Testis (tissue), 2 donors: Measurements from ENCODE around the gene NIF3L1.

Source experiments
- POLR2A ChIP-seq: fragments of 450-650 bp; IDR thresholded peaks from one replicate; pipeline ENCODE4 v1.6.1; 2017; ENCODE audit warnings: antibody characterized with exemption, mild to moderate bottlenecking, moderate library complexity
- TF ChIP-seq, protein P1 (sequence below), 3 experiments: fragments of 450-650 bp in 2 of 3; fragments of 200-600 bp in 1 of 3; sonication (generic) in 1 of 3; IDR thresholded peaks; one replicate each; pipeline ENCODE4 v1.5.1; 2016 to 2019; ENCODE audit warnings: antibody characterized with exemption in 3 of 3, mild to moderate bottlenecking in 2 of 3, moderate library complexity in 1 of 3

GRCh38 chr2:200864176-200865034 lies 24.8 kb upstream of the NIF3L1 start, which contains the start of gene CLK1:
- TF ChIP-seq, protein P1, sequence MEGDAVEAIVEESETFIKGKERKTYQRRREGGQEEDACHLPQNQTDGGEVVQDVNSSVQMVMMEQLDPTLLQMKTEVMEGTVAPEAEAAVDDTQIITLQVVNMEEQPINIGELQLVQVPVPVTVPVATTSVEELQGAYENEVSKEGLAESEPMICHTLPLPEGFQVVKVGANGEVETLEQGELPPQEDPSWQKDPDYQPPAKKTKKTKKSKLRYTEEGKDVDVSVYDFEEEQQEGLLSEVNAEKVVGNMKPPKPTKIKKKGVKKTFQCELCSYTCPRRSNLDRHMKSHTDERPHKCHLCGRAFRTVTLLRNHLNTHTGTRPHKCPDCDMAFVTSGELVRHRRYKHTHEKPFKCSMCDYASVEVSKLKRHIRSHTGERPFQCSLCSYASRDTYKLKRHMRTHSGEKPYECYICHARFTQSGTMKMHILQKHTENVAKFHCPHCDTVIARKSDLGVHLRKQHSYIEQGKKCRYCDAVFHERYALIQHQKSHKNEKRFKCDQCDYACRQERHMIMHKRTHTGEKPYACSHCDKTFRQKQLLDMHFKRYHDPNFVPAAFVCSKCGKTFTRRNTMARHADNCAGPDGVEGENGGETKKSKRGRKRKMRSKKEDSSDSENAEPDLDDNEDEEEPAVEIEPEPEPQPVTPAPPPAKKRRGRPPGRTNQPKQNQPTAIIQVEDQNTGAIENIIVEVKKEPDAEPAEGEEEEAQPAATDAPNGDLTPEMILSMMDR (IDR thresholded peaks at IDR 0.05) = no peak
- peak; percentile 99 for TF ChIP-seq POLR2A
